Measurements from ENCODE around the gene ASIC4. TPM values are rescaled to one million over a fixed set of nuclear protein-coding genes. Genes with fewer than 3 reads are reported as not detected.

Gene ASIC4
- total RNA-seq, 1 experiment from 2014 or later: 2.1 TPM

- BruUV-seq (replicated peaks): no TSS peak
- RAD21 ChIA-PET (ENCODE audit: low non-redundant PET in 1 of 2, low total read pairs in 2 of 2, uncharacterized antibody in 2 of 2, unreplicated experiment in 2 of 2): interaction anchor here in 1 of 2 experiments (1.5 kb wide), 1 partner anchor 56 kb away, joined by 3 read pairs; the partner anchor contains the start of gene STK11IP
- H3K9me2 ChIP-seq (ENCODE audit: insufficient read depth): no peaks in the 10 kb centered on the region
- H3K27me3 ChIP-seq (ENCODE audit: insufficient read depth, low read length): no peaks in the 10 kb centered on the region
- peak overlapping the region; percentile 98 for H3K4me2 ChIP-seq (ENCODE audit: low read length)
- H3K36me3 ChIP-seq (ENCODE audit: control insufficient read depth in 1 of 2, insufficient read depth in 2 of 2, low read length in 2 of 2): peaks cover 2 to 28% of the 10 kb centered on the region in 2 experiments; a peak in 3 of 4 replicates
- POLR2A ChIA-PET: no interaction called here
- peaks cover 6% of the 10 kb centered on the region; the same call in 1 of the 2 replicates for H4K20me1 ChIP-seq (ENCODE audit: insufficient read depth)
- peaks cover 49% of the 10 kb centered on the region for H3K79me2 ChIP-seq (ENCODE audit: insufficient read depth, low read length)
- ATAC-seq (peak; percentile 52), DNase-seq (ENCODE audit: low read depth, low spot score) (peak; percentile 92)
- H3K27ac ChIP-seq (ENCODE audit: low read depth, low read length): peak overlapping the region; percentile 97
- H3K9me3 ChIP-seq (ENCODE audit: control insufficient read depth in 1 of 2, insufficient read depth in 1 of 2, low read depth in 1 of 2, low read length in 2 of 2): no peaks in the 10 kb centered on the region
- no peak overlapping the region for H2AFZ ChIP-seq (ENCODE audit: low read depth, low read length, poor library complexity, severe bottlenecking)
- H3K4me3 ChIP-seq (replicated peaks in 1 of 2; ENCODE audit: low read depth in 1 of 2, low read length in 2 of 2): peak overlapping the region; percentile 75 to 99
- CTCF ChIA-PET: interaction anchor here (0.7 to 3.0 kb wide), 10 partner anchors 12 to 153 kb away, joined by 3 to 15 read pairs (median 4); partner anchors contain the start of genes GMPPA and STK11IP
- TF ChIP-seq POLR2AphosphoS5 (IDR thresholded peaks at IDR 0.05; ENCODE audit: low read depth, low read length) (peak; percentile 60; the same call in 1 of the 2 replicates), FOSL1 (IDR thresholded peaks at IDR 0.05; ENCODE audit: low read depth) (no peak), YY1 (IDR thresholded peaks at IDR 0.05; ENCODE audit: extremely low read depth, insufficient replicate concordance, low read depth, low read length) (peak; percentile 14), CTCF (IDR thresholded peaks at IDR 0.05 in 2 of 3, conservative IDR thresholded peaks at IDR 0.05 in 1 of 3; ENCODE audit: borderline replicate concordance in 1 of 3, insufficient read depth in 1 of 3, low read depth in 2 of 3, low read length in 2 of 3) (peak in 2 of 3 experiments; percentile 90 to 100; a peak in 4 of 6 replicates)
- H3K4me1 ChIP-seq (ENCODE audit: control insufficient read depth in 1 of 2, insufficient read depth in 2 of 2, low read length in 2 of 2): peaks cover 19 to 68% of the 10 kb centered on the region in 2 experiments
- H3K9ac ChIP-seq (ENCODE audit: low read length): peak overlapping the region; percentile 95
- intact Hi-C loops (cut with micrococcal nuclease): loop anchor here (1.0 to 5.0 kb wide), 5 partner anchors 57 to 479 kb away; partner anchors contain the start of genes IHH and SLC4A3
Observed at GRCh38 chr2:219541611-219542180, 27.4 kb downstream of the ASIC4 start.
